Hindlimb muscle (tissue), 1 donor: Measurements from ENCODE around the gene CHORDC1. TPM values are rescaled to one million over a fixed set of nuclear protein-coding genes. Genes with fewer than 3 reads are reported as not detected.
"Not testable (repeated sequence)": the region's sequence is repeated elsewhere in the genome, so short reads cannot be mapped to it uniquely, and the experiment has no call there.

Source experiments
- DNase-seq: peaks from one replicate; pipeline ENCODE4 v3.0.0-alpha.2; 2013
- polyA plus RNA-seq: library from polyadenylated mRNA; unstranded; fragments of 120-200 nt; gene quantifications from one replicate; pipeline ENCODE4 v1.2.1, GENCODE V29; 2013; ENCODE audit not compliant: insufficient read length

Gene CHORDC1
- polyA plus RNA-seq, 1 donor = 37.0 TPM

- DNase-seq = no peak
Measured at GRCh38 chr11:90213322-90213721, 9.5 kb downstream of the CHORDC1 start.

GRCh38 chr11:90208857-90209256, 14.0 kb downstream of the CHORDC1 start:
- no peak for DNase-seq

DNA sequence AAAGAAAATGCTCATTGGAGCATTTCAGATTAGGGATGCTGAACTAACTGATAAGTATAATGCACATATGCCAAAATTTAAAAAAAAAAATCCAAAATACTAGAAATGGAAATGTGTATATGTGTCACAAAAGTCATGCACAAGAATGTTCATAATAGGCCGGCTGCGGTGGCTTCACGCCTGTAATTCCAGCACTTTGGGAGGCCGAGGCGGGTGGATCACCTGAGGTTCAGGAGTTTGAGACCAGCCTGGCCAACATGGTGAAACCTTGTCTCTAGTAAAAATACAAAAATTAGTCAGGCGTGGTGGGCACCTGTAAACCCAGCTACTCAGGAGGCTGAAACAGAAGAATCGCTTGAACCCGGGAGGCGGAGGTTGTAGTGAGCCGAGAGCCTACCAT, 14.9 kb downstream of the CHORDC1 start:
- not testable (repeated sequence) for DNase-seq

DNA sequence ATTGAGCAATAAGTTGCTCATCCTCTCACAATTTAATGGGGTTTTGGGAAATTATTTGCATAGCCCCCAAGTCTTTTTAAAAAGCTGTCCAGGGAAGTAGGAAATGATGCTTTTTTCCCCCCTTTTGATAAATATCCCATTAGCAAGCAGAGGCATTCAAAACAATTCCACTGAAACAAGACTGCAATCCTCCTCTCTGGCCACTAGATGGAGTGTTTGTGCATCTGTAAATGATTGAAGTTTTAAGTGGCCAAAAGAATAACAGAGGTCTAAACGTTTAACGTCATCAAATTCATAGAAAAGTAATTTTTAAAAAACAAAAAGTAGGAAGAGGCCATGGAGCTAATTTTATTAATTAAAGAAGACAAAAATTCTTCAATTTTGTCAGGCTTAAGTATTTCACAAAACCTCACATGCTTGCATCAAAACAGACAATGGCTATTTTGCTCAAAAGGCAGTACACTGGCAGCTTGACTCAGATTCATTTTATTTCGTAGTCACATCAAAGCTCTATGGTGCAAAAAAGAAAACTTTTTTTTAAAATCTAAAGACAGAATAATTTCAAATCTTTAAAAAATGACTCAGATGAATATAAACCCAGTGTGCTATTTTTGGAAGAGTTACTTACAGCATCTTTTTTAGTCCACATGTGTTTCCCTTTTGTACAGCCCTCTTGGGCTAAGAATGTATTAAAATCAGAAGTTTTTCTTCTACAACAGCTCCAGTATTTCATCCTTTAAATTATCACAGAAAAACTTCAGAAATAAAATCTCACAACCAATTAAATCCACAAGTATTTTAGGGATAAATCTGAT, 17.8 kb downstream of the CHORDC1 start:
- peak; percentile 29 for DNase-seq

GRCh38 chr11:90204407-90204806, 18.4 kb downstream of the CHORDC1 start:
- no peak for DNase-seq

GRCh38 chr11:90202342-90202741, 20.5 kb downstream of the CHORDC1 start:
- DNase-seq = no peak

DNA sequence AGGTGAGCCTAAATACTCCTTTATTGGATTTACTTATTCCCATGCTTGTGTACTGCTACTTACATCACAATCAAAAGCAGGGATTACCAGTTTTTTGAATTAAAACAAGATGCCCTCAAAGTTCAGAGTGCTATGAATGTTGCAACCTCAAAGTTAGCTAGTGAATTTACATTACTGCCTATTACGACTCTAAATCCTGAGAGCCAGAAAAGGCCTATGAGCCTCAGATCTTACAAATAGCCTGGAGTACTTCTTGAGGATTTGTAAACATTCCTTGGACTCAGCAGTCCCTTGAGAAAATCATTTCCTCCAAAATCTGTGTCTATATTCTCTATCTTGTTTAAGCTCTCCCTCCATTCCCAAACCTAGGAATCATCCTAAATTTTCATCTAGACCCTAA, 25.5 kb downstream of the CHORDC1 start:
- no peak for DNase-seq

GRCh38 chr11:90192869-90193582, 29.8 kb downstream of the CHORDC1 start:
- DNase-seq = no peak

DNA sequence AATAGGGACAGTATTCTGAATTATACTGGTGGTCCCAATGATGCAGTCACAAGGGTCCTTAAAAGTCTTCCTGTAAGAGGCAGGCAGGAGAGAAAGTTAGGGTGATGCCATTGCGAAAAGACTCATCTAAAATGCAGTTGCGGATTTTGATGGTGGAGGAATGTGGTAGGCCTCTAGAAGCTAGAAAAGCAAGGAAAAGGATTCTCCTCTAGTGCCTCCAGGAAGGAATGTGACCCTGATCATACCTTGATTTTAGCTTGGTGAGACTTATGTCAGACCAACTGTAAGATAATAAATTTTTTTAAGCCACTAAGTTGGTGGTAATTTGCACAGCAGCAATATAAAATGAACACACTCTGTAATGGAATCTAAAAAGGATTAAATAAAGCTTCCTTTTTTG, 33.8 kb downstream of the CHORDC1 start:
- DNase-seq = no peak

- DNase-seq = no peak
Measured at GRCh38 chr11:90187839-90188238, 35.0 kb downstream of the CHORDC1 start.

GRCh38 chr11:90179923-90180322, 42.9 kb downstream of the CHORDC1 start:
- DNase-seq = no peak

GRCh38 chr11:90178751-90179150, 44.1 kb downstream of the CHORDC1 start:
- DNase-seq = no peak

GRCh38 chr11:90176069-90176468, 46.8 kb downstream of the CHORDC1 start:
- no peak for DNase-seq

DNA sequence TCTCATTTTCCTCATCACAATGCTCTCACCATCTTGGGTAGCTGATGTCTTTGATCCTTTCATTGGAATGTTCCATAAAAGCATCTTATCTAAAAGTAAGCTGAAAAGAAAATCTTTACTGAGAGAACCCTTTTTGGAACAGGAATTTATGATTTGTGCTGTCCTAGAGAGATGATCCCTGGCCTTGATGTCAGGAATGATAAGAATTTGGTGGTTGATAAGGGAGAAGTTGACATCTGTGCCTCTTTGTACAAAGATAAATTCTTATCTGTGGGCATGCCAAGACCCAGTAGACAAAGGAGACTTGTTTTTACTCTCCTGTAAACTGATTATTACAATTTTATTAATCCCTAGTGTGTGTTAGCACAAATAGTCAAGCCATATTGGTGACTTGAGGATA, 51.5 kb downstream of the CHORDC1 start:
- DNase-seq = no peak

DNA sequence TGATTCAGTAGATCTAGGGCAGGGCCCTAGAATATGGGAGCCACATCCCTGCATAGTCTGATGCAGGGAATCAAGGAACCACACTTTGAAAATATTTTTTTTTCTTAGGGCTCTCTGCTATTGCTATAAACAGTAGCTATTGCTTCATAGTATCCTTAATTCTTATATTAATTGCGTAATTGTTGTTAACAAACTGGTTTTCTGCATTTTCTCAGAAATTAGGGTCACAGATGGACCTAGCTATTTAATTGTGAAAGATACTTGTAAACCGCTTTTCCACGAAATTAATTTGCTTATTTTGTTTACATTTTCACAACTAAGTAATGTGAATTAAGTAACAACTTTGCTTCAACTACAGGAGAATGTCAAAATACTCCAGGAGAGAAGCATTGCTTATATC, 54.3 kb downstream of the CHORDC1 start:
- no peak for DNase-seq

- DNase-seq = not testable (repeated sequence)
Measured at GRCh38 chr11:90167704-90168103, 55.1 kb downstream of the CHORDC1 start.

DNA sequence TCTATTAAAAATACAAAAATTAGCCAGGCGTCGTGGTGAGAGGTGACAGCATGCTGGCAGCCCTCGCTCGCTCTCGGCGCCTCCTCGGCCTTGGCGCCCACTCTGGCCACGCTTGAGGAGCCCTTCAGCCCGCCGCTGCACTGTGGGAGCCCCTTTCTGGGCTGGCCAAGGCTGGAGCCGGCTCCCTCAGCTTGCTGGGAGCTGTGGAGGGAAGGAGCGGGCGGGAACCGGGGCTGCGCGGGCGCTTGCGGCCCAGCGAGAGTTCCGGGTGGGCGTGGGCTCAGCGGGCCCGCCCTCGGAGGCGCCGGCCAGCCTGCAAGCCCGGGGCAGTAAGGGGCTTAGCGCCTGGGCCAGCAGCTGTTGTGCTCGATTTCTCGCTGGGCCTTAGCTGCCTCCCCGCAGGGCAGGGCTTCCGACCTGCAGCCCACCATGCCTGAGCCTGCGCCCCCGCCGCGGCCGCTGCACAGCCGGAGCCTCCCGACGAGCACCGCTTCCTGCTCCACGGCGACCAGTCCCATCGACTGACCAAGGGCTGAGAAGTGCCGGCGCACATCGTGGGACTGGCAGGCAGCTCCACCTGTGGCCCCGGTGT, 55.8 kb downstream of the CHORDC1 start:
- DNase-seq = not testable (repeated sequence)

Other genes with a start within 250 kb of the CHORDC1 start
- not detected for gene TRIM49C, start 191.9 kb downstream of the CHORDC1 start, polyA plus RNA-seq
- not detected for gene UBTFL1, start 137.1 kb downstream of the CHORDC1 start, polyA plus RNA-seq
- gene NAALAD2, start 88.4 kb downstream of the CHORDC1 start, polyA plus RNA-seq = 4.2 TPM